ENCODE measurements around the gene SNX18.

Gene SNX18

DNA sequence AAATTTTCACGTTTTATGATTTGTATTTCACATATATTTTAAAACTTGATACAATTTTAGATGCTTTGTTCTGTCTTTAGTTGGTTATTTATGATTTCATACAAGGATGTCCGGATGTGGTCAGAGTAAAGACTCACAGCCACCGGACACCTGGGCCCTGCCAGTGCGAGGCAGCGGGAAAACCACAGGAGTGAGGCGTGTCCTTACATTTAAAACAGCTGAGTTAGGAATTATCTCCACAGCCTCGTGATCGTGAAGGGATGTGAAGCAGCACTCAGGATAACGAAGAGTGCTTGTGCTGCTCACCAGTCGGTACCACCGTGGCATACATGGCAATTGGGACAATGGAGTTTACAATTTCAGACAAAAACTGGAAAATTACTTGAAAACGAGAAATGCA, 14.0 kb downstream of the SNX18 start:
- H3K4me1 ChIP-seq (ENCODE audit: control insufficient read depth, low read length), result no peaks in the 10 kb centered on the region

DNA sequence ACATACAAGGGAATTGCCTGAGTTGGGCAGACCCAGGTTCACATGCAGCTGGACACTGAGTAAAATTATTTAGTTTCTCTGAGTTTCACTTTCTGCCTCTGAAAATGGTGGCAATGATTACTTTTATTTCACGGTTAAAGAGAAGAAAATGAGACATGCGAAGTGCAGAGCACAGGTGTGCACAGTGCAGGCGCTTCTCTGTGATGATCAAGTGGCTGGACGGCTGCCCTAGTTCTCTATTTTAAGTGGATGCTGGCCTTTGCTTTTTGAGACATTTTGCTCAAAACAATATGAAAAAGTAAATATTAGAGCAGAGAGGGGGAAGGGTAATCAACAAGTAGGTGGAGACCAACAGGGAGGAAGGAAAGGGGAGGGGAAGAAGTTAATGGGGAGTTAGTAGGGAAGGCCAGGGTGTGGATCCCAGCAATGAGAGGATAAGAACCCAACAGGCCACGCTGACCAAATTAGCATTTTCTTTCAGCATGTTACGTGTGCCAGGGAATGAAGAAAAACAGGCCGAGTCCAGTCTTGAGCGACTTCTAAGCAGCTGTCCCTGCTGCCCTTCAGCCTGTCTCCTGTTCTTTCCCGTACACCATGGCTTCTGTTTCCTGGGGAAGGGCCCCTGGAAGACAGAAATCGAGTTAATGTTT, 16.1 kb downstream of the SNX18 start:
- no peak overlapping the region for H3K4me2 ChIP-seq (ENCODE audit: low read length)
- TF ChIP-seq EZH2phosphoT487 (IDR thresholded peaks at IDR 0.05; ENCODE audit: borderline replicate concordance, low read length), result no peak
- TF ChIP-seq, protein P1, sequence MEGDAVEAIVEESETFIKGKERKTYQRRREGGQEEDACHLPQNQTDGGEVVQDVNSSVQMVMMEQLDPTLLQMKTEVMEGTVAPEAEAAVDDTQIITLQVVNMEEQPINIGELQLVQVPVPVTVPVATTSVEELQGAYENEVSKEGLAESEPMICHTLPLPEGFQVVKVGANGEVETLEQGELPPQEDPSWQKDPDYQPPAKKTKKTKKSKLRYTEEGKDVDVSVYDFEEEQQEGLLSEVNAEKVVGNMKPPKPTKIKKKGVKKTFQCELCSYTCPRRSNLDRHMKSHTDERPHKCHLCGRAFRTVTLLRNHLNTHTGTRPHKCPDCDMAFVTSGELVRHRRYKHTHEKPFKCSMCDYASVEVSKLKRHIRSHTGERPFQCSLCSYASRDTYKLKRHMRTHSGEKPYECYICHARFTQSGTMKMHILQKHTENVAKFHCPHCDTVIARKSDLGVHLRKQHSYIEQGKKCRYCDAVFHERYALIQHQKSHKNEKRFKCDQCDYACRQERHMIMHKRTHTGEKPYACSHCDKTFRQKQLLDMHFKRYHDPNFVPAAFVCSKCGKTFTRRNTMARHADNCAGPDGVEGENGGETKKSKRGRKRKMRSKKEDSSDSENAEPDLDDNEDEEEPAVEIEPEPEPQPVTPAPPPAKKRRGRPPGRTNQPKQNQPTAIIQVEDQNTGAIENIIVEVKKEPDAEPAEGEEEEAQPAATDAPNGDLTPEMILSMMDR (IDR thresholded peaks at IDR 0.05; ENCODE audit: low read depth, low read length, poor library complexity, severe bottlenecking), result no peak
- no peaks in the 10 kb centered on the region for H3F3A ChIP-seq (ENCODE audit: control insufficient read depth, insufficient read depth)
- no peaks in the 10 kb centered on the region for H4K20me1 ChIP-seq (ENCODE audit: control insufficient read depth, insufficient read depth, low read depth, low read length)
- H3K4me3 ChIP-seq (ENCODE audit: low read length), result no peak overlapping the region
- no peaks in the 10 kb centered on the region for H3K36me3 ChIP-seq (ENCODE audit: control insufficient read depth, low read length)
- H3K27ac ChIP-seq (ENCODE audit: low read depth, low read length), result no peak overlapping the region
- H3K79me2 ChIP-seq (ENCODE audit: control insufficient read depth, low read length), result no peaks in the 10 kb centered on the region
- no peaks in the 10 kb centered on the region for H3K4me1 ChIP-seq (ENCODE audit: control insufficient read depth, low read length)
- no peaks in the 10 kb centered on the region for H3K27me3 ChIP-seq (ENCODE audit: control insufficient read depth, low read length)
- H3K9me3 ChIP-seq (ENCODE audit: control insufficient read depth, insufficient read depth, low read length), result no peaks in the 10 kb centered on the region
- no peaks in the 10 kb centered on the region for H3K9me2 ChIP-seq (replicated peaks; ENCODE audit: control insufficient read depth, low read length)

More for the DNA sequence above, 14.0 kb downstream of the SNX18 start:
- H3K4me3 ChIP-seq (ENCODE audit: low read length), result no peak overlapping the region
- TF ChIP-seq, protein P1 (IDR thresholded peaks at IDR 0.05; ENCODE audit: low read depth, low read length, poor library complexity, severe bottlenecking), result no peak
- H4K20me1 ChIP-seq (ENCODE audit: control insufficient read depth, insufficient read depth, low read depth, low read length), result no peaks in the 10 kb centered on the region
- no peaks in the 10 kb centered on the region for H3K36me3 ChIP-seq (ENCODE audit: control insufficient read depth, low read length)
- no peaks in the 10 kb centered on the region for H3F3A ChIP-seq (ENCODE audit: control insufficient read depth, insufficient read depth)
- no peaks in the 10 kb centered on the region for H3K9me2 ChIP-seq (replicated peaks; ENCODE audit: control insufficient read depth, low read length)
- H3K4me2 ChIP-seq (ENCODE audit: low read length), result no peak overlapping the region
- H3K9me3 ChIP-seq (ENCODE audit: control insufficient read depth, insufficient read depth, low read length), result no peaks in the 10 kb centered on the region
- no peak overlapping the region for H3K27ac ChIP-seq (ENCODE audit: low read depth, low read length)
- H3K79me2 ChIP-seq (ENCODE audit: control insufficient read depth, low read length), result no peaks in the 10 kb centered on the region
- no peaks in the 10 kb centered on the region for H3K27me3 ChIP-seq (ENCODE audit: control insufficient read depth, low read length)

DNA sequence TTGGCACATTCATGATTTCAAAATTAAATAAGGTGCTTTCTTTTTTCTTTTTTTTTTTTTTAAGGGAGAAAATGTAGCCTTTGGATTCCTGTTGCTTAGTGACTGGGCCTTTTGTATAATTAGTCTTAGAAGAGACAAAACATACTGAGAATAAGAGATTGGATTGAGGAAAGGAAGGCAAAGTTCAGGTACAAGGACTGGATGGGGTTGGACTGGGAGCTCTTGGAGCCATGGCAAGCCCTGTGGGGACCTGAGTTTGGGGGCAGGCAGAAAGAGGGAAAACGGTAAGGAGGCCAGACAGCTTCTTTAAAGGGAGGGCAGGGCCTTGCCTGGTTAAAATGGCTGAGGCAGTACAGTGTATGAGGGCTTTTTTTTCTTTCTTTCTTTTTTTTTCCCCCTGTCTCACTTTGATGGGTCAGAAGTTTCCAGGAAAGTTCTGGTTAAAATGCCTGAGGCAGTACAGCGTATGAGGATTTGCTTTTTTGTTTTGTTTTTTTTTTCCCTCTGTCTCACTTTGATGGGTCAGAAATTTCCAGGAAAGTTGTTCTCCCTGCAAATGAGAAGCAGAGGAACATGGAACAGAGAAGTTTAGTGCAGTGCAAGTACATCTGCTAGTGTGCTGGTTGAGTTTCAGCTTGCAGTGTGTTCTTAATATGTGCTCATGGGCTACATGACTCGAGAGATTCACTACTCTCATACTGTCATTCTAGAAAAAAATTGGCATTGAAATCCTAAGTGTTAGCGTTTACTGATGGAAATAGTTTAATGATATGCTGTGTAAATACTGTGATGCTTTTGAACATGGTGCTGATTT, 16.8 kb downstream of the SNX18 start:
- Histone ChIP-seq H3K27ac (ENCODE audit: low read depth, low read length) (no peak overlapping the region), H3K4me2 (ENCODE audit: low read length) (no peak overlapping the region), H4K20me1 (ENCODE audit: control insufficient read depth, insufficient read depth, low read depth, low read length) (no peaks in the 10 kb centered on the region)

More for the DNA sequence above, 16.8 kb downstream of the SNX18 start:
- no peaks in the 10 kb centered on the region for H3K79me2 ChIP-seq (ENCODE audit: control insufficient read depth, low read length)
- no peaks in the 10 kb centered on the region for H3K36me3 ChIP-seq (ENCODE audit: control insufficient read depth, low read length)
- TF ChIP-seq EZH2phosphoT487 (IDR thresholded peaks at IDR 0.05; ENCODE audit: borderline replicate concordance, low read length), result no peak
- TF ChIP-seq, protein P1 (IDR thresholded peaks at IDR 0.05; ENCODE audit: low read depth, low read length, poor library complexity, severe bottlenecking), result no peak
- H3K27me3 ChIP-seq (ENCODE audit: control insufficient read depth, low read length), result no peaks in the 10 kb centered on the region
- no peaks in the 10 kb centered on the region for H3F3A ChIP-seq (ENCODE audit: control insufficient read depth, insufficient read depth)
- no peaks in the 10 kb centered on the region for H3K9me2 ChIP-seq (replicated peaks; ENCODE audit: control insufficient read depth, low read length)
- no peak overlapping the region for H3K4me3 ChIP-seq (ENCODE audit: low read length)
- H3K9me3 ChIP-seq (ENCODE audit: control insufficient read depth, insufficient read depth, low read length), result no peaks in the 10 kb centered on the region
- no peaks in the 10 kb centered on the region for H3K4me1 ChIP-seq (ENCODE audit: control insufficient read depth, low read length)

Data from DOHH2 (cell line).